LHCN-M2 (cell line): ENCODE measurements around the gene ACADM. TPM values are rescaled to one million over a fixed set of nuclear protein-coding genes. Genes with fewer than 3 reads are reported as not detected.
"Not testable (repeated sequence)": the region's sequence is repeated elsewhere in the genome, so short reads cannot be mapped to it uniquely, and the experiment has no call there.

ENCODE experiments used
- DNase-seq: peaks from one replicate; pipeline ENCODE4 v3.0.0-alpha.2; 2012; ENCODE audit warnings: low read depth
- polyA plus RNA-seq: library from polyadenylated mRNA; unstranded; fragments of >200 nt; gene quantifications from one replicate; pipeline ENCODE4 v1.2.1, GENCODE V29; 2012; ENCODE audit warnings: missing spikeins
- total RNA-seq: library from RNA; depleted of rRNA; stranded (reverse); fragments of >200 nt; gene quantifications from 2 replicates; pipeline ENCODE4 v1.2.3, GENCODE V29; 2014; rRNA removed

ACADM gene
- 38.8 and 39.7 TPM in 2 replicates for total RNA-seq
- polyA plus RNA-seq: 14.8 TPM

- DNase-seq: peak; percentile 89
These were observed at the start of gene ACADM for GRCh38 chr1:75724472-75725022. Gene ACADM, plus strand, starts transcription at chr1:75724709. Its CDS starts 79 bp downstream, at chr1:75724788.

GRCh38 chr1:75677443-75677842, 47.1 kb upstream of the ACADM start:
- DNase-seq: no peak

- DNase-seq: not testable (repeated sequence)
These were observed 46.5 kb upstream of the ACADM start for GRCh38 chr1:75677964-75678363.

- DNase-seq: no peak
These were observed 34.0 kb upstream of the ACADM start for GRCh38 chr1:75690547-75690946.

GRCh38 chr1:75693551-75693950, 31.0 kb upstream of the ACADM start:
- DNase-seq: no peak

- DNase-seq: no peak
These were observed 28.5 kb upstream of the ACADM start for GRCh38 chr1:75696000-75696399.

- no peak for DNase-seq
These were observed 17.3 kb upstream of the ACADM start for GRCh38 chr1:75707191-75707590.

- DNase-seq: no peak
These were observed 15.6 kb upstream of the ACADM start for GRCh38 chr1:75708910-75709309.

GRCh38 chr1:75710832-75711231, 13.7 kb upstream of the ACADM start:
- no peak for DNase-seq

GRCh38 chr1:75711846-75712245, 12.7 kb upstream of the ACADM start:
- DNase-seq: no peak

- DNase-seq: no peak
These were observed 12.2 kb upstream of the ACADM start for GRCh38 chr1:75712306-75712705.

GRCh38 chr1:75719810-75720209, 4.7 kb upstream of the ACADM start:
- no peak for DNase-seq

GRCh38 chr1:75720325-75720724, 4.2 kb upstream of the ACADM start:
- no peak for DNase-seq

GRCh38 chr1:75720820-75721219, 3.7 kb upstream of the ACADM start:
- no peak for DNase-seq

GRCh38 chr1:75722246-75722645, 2.3 kb upstream of the ACADM start:
- DNase-seq: not testable (repeated sequence)

- DNase-seq: no peak
These were observed 1.5 kb upstream of the ACADM start for GRCh38 chr1:75722966-75723365.

GRCh38 chr1:75723989-75724471, 479 bp upstream of the ACADM start:
- peak; percentile 72 for DNase-seq

GRCh38 chr1:75725266-75725665, 757 bp downstream of the ACADM start:
- no peak for DNase-seq

GRCh38 chr1:75725861-75726361, 1.4 kb downstream of the ACADM start:
- no peak for DNase-seq

- DNase-seq: no peak
These were observed 3.1 kb downstream of the ACADM start for GRCh38 chr1:75727571-75727970.

GRCh38 chr1:75730432-75730831, 5.9 kb downstream of the ACADM start:
- DNase-seq: no peak

- no peak for DNase-seq
These were observed 7.4 kb downstream of the ACADM start for GRCh38 chr1:75731881-75732280.

- no peak for DNase-seq
These were observed 8.2 kb downstream of the ACADM start for GRCh38 chr1:75732703-75733102.

- DNase-seq: no peak
These were observed 9.2 kb downstream of the ACADM start for GRCh38 chr1:75733661-75734060.
